Gastroesophageal sphincter (tissue), 3 donors: ENCODE data around the gene SIGLEC6.

Source experiments
- EP300 ChIP-seq: sonication (generic); formaldehyde crosslinking; IDR thresholded peaks from one replicate; pipeline ENCODE4 v1.6.1; 2017; ENCODE audit warnings: antibody characterized with exemption, mild to moderate bottlenecking
- POLR2A ChIP-seq, 2 donors: fragments of 450-650 bp; IDR thresholded peaks; one replicate each; pipeline ENCODE4 v1.6.1; 2017; ENCODE audit warnings: antibody characterized with exemption in 2 of 2, mild to moderate bottlenecking in 2 of 2, moderate library complexity in 1 of 2
- POLR2AphosphoS5 ChIP-seq: sonication (generic); formaldehyde crosslinking; IDR thresholded peaks from one replicate; pipeline ENCODE4 v1.6.1; 2017; ENCODE audit warnings: antibody characterized with exemption
- TF ChIP-seq, protein P1 (sequence below), 4 experiments: fragments of 200-600 bp in 2 of 4; fragments of 450-650 bp in 2 of 4; sonication (generic) in 1 of 4; IDR thresholded peaks; one replicate each; pipeline ENCODE4 v1.5.1; 2017 to 2019; ENCODE audit warnings: antibody characterized with exemption in 4 of 4, mild to moderate bottlenecking in 2 of 4, moderate library complexity in 2 of 4

DNA sequence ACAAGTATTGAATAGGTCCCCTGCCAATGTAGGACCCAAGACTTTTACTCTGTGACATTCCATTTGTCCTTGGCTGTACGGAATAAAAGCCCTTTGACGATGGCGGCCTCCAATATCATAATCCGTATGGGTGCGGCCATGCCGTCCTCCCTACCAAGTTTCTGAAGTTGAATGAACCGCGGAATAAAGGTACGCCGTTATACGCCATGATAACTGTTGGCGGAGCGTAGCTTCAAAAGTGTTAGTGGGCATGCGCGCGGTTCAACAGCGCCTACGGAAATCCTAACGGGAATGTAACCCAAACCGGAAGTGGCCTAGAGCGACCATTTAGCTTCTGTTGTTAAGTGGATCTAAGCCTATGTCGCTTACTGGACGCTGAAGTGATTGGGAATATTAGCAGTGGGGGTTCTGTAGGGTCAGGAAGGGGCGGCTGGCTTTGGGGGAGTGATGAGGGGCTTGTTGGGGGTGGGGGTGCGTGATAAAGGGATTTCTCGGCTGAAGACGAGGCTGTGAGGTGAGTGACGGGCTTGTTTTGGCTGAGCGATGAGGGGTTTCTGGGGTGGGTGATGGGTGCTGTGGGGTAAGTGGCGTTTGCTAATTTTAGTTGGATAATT lies 39.6 kb upstream of the SIGLEC6 start, which contains the start of gene ZNF175:
- TF ChIP-seq EP300 (no peak), POLR2A (IDR thresholded peaks at IDR 0.05) (no peak), POLR2AphosphoS5 (peak; percentile 37)
- TF ChIP-seq, protein P1, sequence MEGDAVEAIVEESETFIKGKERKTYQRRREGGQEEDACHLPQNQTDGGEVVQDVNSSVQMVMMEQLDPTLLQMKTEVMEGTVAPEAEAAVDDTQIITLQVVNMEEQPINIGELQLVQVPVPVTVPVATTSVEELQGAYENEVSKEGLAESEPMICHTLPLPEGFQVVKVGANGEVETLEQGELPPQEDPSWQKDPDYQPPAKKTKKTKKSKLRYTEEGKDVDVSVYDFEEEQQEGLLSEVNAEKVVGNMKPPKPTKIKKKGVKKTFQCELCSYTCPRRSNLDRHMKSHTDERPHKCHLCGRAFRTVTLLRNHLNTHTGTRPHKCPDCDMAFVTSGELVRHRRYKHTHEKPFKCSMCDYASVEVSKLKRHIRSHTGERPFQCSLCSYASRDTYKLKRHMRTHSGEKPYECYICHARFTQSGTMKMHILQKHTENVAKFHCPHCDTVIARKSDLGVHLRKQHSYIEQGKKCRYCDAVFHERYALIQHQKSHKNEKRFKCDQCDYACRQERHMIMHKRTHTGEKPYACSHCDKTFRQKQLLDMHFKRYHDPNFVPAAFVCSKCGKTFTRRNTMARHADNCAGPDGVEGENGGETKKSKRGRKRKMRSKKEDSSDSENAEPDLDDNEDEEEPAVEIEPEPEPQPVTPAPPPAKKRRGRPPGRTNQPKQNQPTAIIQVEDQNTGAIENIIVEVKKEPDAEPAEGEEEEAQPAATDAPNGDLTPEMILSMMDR (IDR thresholded peaks at IDR 0.05): no peak
